Right lobe of liver (tissue), 6 donors: ENCODE results near the gene FRMD4A. TPM values are rescaled to one million over a fixed set of nuclear protein-coding genes. Genes with fewer than 3 reads are reported as not detected.

ENCODE experiments used
- ATAC-seq, 4 donors: fragments of 200-7000 bp; cut with Tn5 transposase; one replicate each; pipeline ENCODE4 v1.9.1; 2020; ENCODE audit warnings: mild to moderate bottlenecking in 4 of 4, moderate library complexity in 4 of 4
- DNase-seq, 3 donors: peaks; one replicate each; pipeline ENCODE4 v3.0.0-alpha.2; 2020
- H3K27ac ChIP-seq, 3 donors: fragments of 200-600 bp; one replicate each; pipeline ENCODE4 v1.8.0; 2022
- H3K27me3 ChIP-seq, 2 donors: fragments of 200-600 bp; one replicate each; pipeline ENCODE4 v1.8.0; 2022
- H3K36me3 ChIP-seq, 4 donors: fragments of 200-600 bp; sonication (generic) in 1 of 4; one replicate each; pipeline versions ENCODE4 v1.5.1 to v1.8.0; 2017 to 2022; ENCODE audit warnings: control low read depth in 1 of 4
- H3K4me1 ChIP-seq, 4 donors: fragments of 200-600 bp; sonication (generic) in 1 of 4; one replicate each; pipeline versions ENCODE4 v1.5.1 to v1.8.0; 2017 to 2022; ENCODE audit warnings: control low read depth in 1 of 4
- H3K4me3 ChIP-seq, 3 donors: fragments of 200-600 bp; one replicate each; pipeline ENCODE4 v1.8.0; 2022
- H3K9me3 ChIP-seq, 4 donors: fragments of 200-600 bp; sonication (generic) in 1 of 4; one replicate each; pipeline versions ENCODE4 v1.5.1 to v1.8.0; 2017 to 2022; ENCODE audit warnings: control low read depth in 1 of 4
- POLR2A ChIP-seq: fragments of 450-650 bp; IDR thresholded peaks from one replicate; pipeline ENCODE4 v1.6.1; 2017; ENCODE audit warnings: antibody characterized with exemption, mild to moderate bottlenecking
- WGBS: methylation state at CpG from one replicate; pipeline ENCODE4 v1.1.6; 2018; ENCODE audit warnings: low coverage, low lambda C conversion rate; ENCODE audit not compliant: insufficient coverage; ENCODE audit errors: missing lambda C conversion rate; 5-methylcytosine and 5-hydroxymethylcytosine counted together
- intact Hi-C, 2 donors: fragments of 100-400 bp; cut with DNase I; formaldehyde crosslinking; loops; one replicate each; pipeline versions ENCODE4 v1.11.2 to v1.14.1; 2022
- total RNA-seq, 6 experiments: library from RNA; depleted of rRNA in 2 of 6; stranded (reverse); fragments of >200 nt in 2 of 6; fragmentation: NEBNext Ultra II Directional in 3 of 6; extraction: Animal tissue kit (Norgen Biotek cat#: 25700) in 3 of 6; gene quantifications; one replicate each; pipeline versions ENCODE4 v1.1.0 to v1.2.4, GENCODE V29; 2016 to 2023
- TF ChIP-seq, protein P1 (sequence below), 4 donors: fragments of 200-600 bp in 3 of 4; fragments of 450-650 bp in 1 of 4; IDR thresholded peaks; one replicate each; pipeline versions ENCODE4 v1.5.1 to v1.8.0; 2016 to 2022; ENCODE audit warnings: antibody characterized with exemption in 4 of 4, mild to moderate bottlenecking in 2 of 4
- donor health status: DM: no; HTN: yes; CAD: no.
- donor health status: DM: no; HTN: no; CAD: no.
- donor health status: DM: no; HTN: no; CAD: no.
- donor health status: DM: no; HTN: yes; CAD: no.
- donor health status: DM: no; HTN: yes; CAD: no.

Gene FRMD4A
- total RNA-seq, 6 experiments from 2014 or later = 8.4 to 22.8 (median 13.3) TPM

DNA sequence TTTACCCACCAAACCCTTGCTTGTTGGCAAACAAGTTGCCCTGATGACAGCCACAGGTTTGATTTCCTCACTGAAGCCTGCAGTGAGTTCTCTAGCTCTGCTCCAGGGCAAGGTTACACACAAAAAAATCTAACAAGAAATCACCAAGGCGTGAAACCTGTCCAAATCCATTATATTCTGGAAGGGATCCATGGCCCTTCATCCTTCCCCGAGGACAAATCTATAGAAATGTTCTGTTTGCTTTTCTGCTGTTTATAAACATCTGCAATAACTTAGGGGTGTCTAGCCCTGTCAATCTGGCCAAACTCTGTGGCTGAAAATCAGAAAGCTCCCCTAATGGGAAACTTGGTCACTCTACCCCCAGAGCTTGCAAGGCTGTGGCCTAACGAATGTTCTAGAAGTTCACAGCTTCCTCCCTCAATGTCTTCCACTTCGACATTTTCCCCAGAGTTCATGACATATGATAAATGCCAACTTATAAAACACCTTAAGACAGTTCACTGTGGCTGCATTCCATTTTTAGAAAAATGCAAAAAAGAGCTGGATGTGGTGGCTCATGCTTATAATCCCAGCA lies 579.4 kb downstream of the FRMD4A start:
- Histone ChIP-seq H3K36me3 (no peaks in the 10 kb centered on the region), H3K27me3 (no peaks in the 10 kb centered on the region), H3K9me3 (no peaks in the 10 kb centered on the region), H3K4me3 (no peak overlapping the region), H3K27ac (peak overlapping the region in 1 of 3 donors; percentile 10), H3K4me1 (peaks cover 0 to 11% (median 0%) of the 10 kb centered on the region in 4 donors)
- intact Hi-C loops = no loop called here
- TF ChIP-seq, protein P1, sequence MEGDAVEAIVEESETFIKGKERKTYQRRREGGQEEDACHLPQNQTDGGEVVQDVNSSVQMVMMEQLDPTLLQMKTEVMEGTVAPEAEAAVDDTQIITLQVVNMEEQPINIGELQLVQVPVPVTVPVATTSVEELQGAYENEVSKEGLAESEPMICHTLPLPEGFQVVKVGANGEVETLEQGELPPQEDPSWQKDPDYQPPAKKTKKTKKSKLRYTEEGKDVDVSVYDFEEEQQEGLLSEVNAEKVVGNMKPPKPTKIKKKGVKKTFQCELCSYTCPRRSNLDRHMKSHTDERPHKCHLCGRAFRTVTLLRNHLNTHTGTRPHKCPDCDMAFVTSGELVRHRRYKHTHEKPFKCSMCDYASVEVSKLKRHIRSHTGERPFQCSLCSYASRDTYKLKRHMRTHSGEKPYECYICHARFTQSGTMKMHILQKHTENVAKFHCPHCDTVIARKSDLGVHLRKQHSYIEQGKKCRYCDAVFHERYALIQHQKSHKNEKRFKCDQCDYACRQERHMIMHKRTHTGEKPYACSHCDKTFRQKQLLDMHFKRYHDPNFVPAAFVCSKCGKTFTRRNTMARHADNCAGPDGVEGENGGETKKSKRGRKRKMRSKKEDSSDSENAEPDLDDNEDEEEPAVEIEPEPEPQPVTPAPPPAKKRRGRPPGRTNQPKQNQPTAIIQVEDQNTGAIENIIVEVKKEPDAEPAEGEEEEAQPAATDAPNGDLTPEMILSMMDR (IDR thresholded peaks at IDR 0.05) = no peak
- TF ChIP-seq POLR2A = no peak
- DNase-seq (no peak), ATAC-seq (no peak)
- 72% methylated on average over 3 of the region's 4 CpGs for WGBS

DNA sequence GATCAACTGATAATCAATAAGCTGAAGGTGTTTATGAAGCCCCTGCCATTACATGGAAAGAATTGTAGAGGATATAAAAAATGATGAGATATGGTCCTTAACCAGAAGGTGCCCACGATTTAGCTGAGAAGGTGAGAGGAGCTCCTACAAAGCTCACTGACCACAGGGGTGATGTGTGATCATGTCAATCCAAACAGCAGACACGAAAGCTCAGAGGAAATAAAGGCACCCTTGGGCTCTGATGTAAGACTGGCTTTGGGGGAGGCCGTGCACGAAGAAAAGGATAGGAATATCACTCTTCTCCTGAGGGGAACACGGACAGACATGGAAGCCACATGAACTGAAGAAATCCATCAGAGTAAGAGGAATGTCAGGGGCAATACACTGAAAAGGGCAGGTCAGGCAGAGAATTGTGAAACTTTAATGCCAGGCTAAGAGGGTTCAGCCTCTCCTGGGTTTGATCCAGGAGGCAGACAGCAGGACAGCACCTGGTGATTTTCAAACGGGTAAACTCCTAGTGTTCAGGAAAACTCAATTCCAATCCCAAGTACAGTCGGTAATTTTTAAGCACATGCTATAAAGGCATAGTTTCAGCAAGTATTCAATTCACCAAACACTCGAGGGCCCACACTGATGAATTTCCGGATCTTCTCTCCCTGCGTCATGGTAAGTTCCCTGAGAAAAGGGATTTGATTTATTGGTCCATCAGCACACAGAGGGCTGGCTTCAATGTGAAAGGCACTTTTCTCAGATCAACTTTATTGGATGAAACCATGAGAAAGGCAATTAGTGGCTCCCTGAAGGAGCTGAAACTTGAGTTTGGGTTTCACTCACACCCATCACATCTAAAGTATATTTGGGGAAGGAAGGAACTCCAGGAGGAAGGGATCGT lies 580.2 kb downstream of the FRMD4A start:
- H3K27ac ChIP-seq = peak overlapping the region in 1 of 3 donors; percentile 10
- H3K36me3 ChIP-seq = no peaks in the 10 kb centered on the region
- H3K9me3 ChIP-seq = no peaks in the 10 kb centered on the region
- no peaks in the 10 kb centered on the region for H3K27me3 ChIP-seq
- 59% methylated on average over 10 of the region's 11 CpGs for WGBS
- peaks cover 0 to 11% (median 0%) of the 10 kb centered on the region in 4 donors for H3K4me1 ChIP-seq
- intact Hi-C loops = no loop called here
- peak in 1 of 3 donors; percentile 64 for DNase-seq
- no peak for TF ChIP-seq POLR2A
- TF ChIP-seq, protein P1 (IDR thresholded peaks at IDR 0.05) = no peak
- ATAC-seq = peak; percentile 94 to 98 (median 96)
- no peak overlapping the region for H3K4me3 ChIP-seq

DNA sequence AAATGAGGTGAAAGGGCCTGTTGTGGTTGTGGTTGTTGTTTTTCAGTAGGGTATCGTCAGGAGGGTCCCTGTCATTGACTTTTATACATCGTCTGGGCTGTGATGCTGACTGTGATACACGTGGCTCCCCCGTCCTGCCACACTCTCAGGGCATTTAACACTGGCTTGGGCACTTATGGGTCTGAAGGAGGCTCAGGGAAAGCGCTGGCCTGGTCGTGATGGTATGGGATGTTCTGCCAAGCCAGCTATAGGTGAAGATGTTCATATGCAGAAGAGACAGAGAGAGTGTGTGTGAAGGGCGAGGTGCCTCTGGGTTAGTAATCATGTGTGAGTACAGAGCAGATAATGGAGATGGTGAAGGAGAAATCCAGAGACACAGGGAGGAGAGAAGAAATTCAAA lies 585.5 kb downstream of the FRMD4A start:
- H3K36me3 ChIP-seq = no peaks in the 10 kb centered on the region
- intact Hi-C loops = no loop called here
- H3K4me3 ChIP-seq = no peak overlapping the region
- H3K9me3 ChIP-seq = no peaks in the 10 kb centered on the region
- ATAC-seq = no peak
- H3K27me3 ChIP-seq = no peaks in the 10 kb centered on the region
- WGBS = 82% methylated on average over 7 of the region's 7 CpGs
- H3K27ac ChIP-seq = no peak overlapping the region
- TF ChIP-seq, protein P1 (IDR thresholded peaks at IDR 0.05) = no peak
- TF ChIP-seq POLR2A = no peak
- H3K4me1 ChIP-seq = peaks cover 0 to 1% (median 0%) of the 10 kb centered on the region in 4 donors
- DNase-seq = no peak

DNA sequence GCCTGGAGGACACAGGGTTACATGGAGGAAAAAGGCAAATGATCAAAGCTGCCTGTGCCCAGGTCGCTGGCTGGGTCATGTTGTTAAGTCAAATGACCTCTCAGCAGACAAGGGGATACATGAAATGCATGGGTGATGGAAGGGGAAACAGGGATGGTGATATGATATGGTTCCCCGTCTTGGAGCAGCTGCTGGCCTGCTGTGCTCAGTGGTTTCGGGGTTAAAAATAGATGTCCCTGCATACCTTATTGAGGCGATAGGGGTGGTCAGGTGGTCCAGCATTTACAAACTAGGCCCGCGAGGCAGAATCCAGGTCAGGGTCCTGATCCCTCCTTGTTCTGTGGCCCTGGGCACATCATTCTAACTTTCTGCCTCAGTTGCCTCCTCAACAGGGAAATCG lies 586.8 kb downstream of the FRMD4A start:
- H3K4me3 ChIP-seq = no peak overlapping the region
- TF ChIP-seq POLR2A = no peak
- TF ChIP-seq, protein P1 (IDR thresholded peaks at IDR 0.05) = no peak
- no peak for DNase-seq
- no peak overlapping the region for H3K27ac ChIP-seq
- H3K9me3 ChIP-seq = no peaks in the 10 kb centered on the region
- intact Hi-C loops = no loop called here
- H3K27me3 ChIP-seq = no peaks in the 10 kb centered on the region
- no peaks in the 10 kb centered on the region for H3K4me1 ChIP-seq
- 82% methylated on average over 6 of the region's 7 CpGs for WGBS
- no peak for ATAC-seq
- no peaks in the 10 kb centered on the region for H3K36me3 ChIP-seq
